DMS153 treated with DMSO at 0.1 percent for 48 hours (cell line): ENCODE data around the gene BROX.
"Not testable (repeated sequence)": the region's sequence is repeated elsewhere in the genome, so short reads cannot be mapped to it uniquely, and the experiment has no call there.

Source experiments
- DNase-seq: peaks from one replicate; lab custom pipeline; 2025; ENCODE audit not compliant: unreplicated experiment; lab: John Stamatoyannopoulos, UW

BROX gene

GRCh38 chr1:222730866-222731265, 18.5 kb downstream of the BROX start:
- no peak for DNase-seq

GRCh38 chr1:222732216-222733159, 20.1 kb downstream of the BROX start:
- no peak for DNase-seq

- no peak for DNase-seq
Measured at GRCh38 chr1:222734740-222735139, 22.4 kb downstream of the BROX start.

GRCh38 chr1:222736470-222736869, 24.1 kb downstream of the BROX start:
- DNase-seq = no peak

GRCh38 chr1:222736972-222737371, 24.6 kb downstream of the BROX start, which contains the start of gene FAM177B:
Gene FAM177B (plus strand): TSS chr1:222737202. CDS start chr1:222746546, 9,344 bp downstream.
- no peak for DNase-seq

GRCh38 chr1:222739465-222739864, 27.1 kb downstream of the BROX start:
- DNase-seq = no peak

- DNase-seq = no peak
Measured at GRCh38 chr1:222739929-222740328, 27.6 kb downstream of the BROX start.

GRCh38 chr1:222741630-222742457, 29.5 kb downstream of the BROX start:
- not testable (repeated sequence) for DNase-seq

- no peak for DNase-seq
Measured at GRCh38 chr1:222749927-222750326, 37.6 kb downstream of the BROX start.

- DNase-seq = no peak
Measured at GRCh38 chr1:222750651-222751050, 38.3 kb downstream of the BROX start.

GRCh38 chr1:222751255-222751654, 38.9 kb downstream of the BROX start:
- DNase-seq = no peak

GRCh38 chr1:222754366-222755139, 42.2 kb downstream of the BROX start:
- DNase-seq = no peak

- no peak for DNase-seq
Measured at GRCh38 chr1:222757646-222758268, 45.4 kb downstream of the BROX start.

- no peak for DNase-seq
Measured at GRCh38 chr1:222759451-222760035, 47.2 kb downstream of the BROX start.

- DNase-seq = no peak
Measured at GRCh38 chr1:222761083-222761482, 48.7 kb downstream of the BROX start.

GRCh38 chr1:222762178-222762577, 49.8 kb downstream of the BROX start:
- not testable (repeated sequence) for DNase-seq

GRCh38 chr1:222767152-222767571, 54.8 kb downstream of the BROX start:
- no peak for DNase-seq

- DNase-seq = no peak
Measured at GRCh38 chr1:222768592-222768991, 56.2 kb downstream of the BROX start.

GRCh38 chr1:222769181-222769580, 56.8 kb downstream of the BROX start:
- no peak for DNase-seq

- DNase-seq = no peak
Measured at GRCh38 chr1:222769971-222770620, 57.7 kb downstream of the BROX start.
